ENCODE results near the gene PIEZO1. TPM values are rescaled to one million over a fixed set of nuclear protein-coding genes. Genes with fewer than 3 reads are reported as not detected.

Gene PIEZO1
- total and polyA plus RNA-seq, 9 of the 15 experiments (the other 6 are each of a cell fraction or from before 2014, with no cell fraction given) = 3.6 to 432 (median 131) TPM

DNA sequence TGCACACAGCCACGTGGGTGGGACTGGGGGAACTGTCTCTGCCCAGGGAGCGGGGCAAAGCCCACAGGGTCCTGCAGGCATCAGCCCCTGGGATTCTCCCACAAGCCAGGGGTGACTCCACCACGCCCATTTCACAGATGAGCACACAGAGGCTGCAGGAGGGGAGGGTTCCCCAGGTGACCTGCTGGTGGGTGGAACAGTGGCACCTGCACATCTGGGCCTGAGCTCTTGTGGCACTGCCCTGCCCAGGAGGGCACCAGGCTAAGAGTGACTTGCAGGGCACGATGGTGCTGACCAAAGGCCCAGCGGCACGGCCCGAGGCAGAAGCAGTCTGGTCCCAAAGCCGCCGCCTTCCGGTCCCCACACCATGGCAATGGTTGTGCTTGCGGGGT is 23.9 kb downstream of the PIEZO1 start (continued):
- TF ChIP-seq XRCC5 (IDR thresholded peaks at IDR 0.05; ENCODE audit: low read depth, low read length) = 0 out of 2 replicates have a peak, but pooled peaks have one; percentile 38
- no peak for TF ChIP-seq GABPA (tag; conservative IDR thresholded peaks at IDR 0.05; ENCODE audit: low read depth)
- TF ChIP-seq PHB2 (IDR thresholded peaks at IDR 0.05; ENCODE audit: low read depth) = no peak
- TF ChIP-seq, protein P1, sequence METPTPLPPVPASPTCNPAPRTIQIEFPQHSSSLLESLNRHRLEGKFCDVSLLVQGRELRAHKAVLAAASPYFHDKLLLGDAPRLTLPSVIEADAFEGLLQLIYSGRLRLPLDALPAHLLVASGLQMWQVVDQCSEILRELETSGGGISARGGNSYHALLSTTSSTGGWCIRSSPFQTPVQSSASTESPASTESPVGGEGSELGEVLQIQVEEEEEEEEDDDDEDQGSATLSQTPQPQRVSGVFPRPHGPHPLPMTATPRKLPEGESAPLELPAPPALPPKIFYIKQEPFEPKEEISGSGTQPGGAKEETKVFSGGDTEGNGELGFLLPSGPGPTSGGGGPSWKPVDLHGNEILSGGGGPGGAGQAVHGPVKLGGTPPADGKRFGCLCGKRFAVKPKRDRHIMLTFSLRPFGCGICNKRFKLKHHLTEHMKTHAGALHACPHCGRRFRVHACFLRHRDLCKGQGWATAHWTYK (CRISPR knock-in tag; IDR thresholded peaks at IDR 0.05) = no peak
- TF ChIP-seq SP2 (IDR thresholded peaks at IDR 0.05; ENCODE audit: extremely low read depth, low read depth, low read length, poor library complexity, severe bottlenecking) = no peak
- TF ChIP-seq ZNF583 (CRISPR knock-in tag; IDR thresholded peaks at IDR 0.05) = no peak
- TF ChIP-seq SMARCA5 (IDR thresholded peaks at IDR 0.05) = peak; percentile 75
- TF ChIP-seq PTBP1 (IDR thresholded peaks at IDR 0.05; ENCODE audit: low read depth, low read length) = 0 out of 2 replicates have a peak, but pooled peaks have one; percentile 37
- no peak for TF ChIP-seq MCM2 (IDR thresholded peaks at IDR 0.05; ENCODE audit: low read depth)
- no peak for TF ChIP-seq BRCA1 (IDR thresholded peaks at IDR 0.05)
- TF ChIP-seq BRCA1 (CRISPR knock-in tag; IDR thresholded peaks at IDR 0.05) = no peak
- TF ChIP-seq, protein P2, sequence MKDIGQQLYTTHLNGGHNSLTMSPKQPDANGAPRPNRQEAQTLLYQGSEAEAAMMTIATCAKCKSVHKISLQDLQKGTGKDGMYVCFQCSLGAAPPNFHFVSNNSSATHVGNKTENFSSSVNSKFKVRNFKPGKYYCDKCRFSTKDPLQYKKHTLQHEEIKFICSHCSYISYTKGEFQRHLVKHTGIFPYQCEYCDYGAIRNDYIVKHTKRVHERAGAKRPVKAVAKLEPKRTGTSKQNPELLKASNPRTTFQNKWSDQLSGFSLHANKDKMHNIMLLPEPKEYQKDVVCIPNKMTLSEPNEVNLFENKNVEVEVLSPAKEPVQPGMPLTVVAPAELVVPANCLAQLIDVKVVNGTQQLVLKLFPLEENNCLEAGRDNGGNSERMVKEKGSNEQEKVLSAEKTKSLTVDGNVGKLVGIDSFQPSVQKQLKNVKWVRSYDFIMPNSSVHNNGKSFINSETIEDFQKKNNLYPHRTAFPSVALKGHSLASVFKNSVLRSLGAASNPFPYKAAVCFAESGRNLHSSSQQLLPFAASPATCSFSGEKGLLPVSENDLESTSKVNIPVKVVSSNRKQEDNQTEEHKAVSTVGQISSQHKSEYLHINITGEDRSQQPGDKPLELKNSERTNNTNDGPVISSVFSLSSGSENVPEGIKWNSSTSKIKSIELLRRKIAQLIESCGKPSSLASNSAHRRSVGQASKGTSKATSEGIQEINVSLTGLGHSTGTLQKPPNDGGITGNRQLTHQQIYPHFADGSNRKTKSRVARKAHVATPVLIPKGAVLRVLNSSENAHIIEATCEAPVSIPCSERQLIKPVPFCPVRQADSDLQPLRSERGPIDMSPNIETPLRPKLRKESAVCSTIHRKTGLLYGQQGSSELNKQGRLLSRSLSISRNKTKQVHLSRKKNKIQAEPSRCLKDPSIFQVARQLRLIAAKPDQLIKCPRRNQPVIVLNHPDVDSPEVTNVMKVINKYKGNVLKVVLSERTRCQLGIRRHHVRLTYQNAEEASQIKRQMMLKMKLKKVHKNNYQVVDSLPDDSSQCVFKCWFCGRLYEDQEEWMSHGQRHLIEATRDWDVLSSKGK (CRISPR knock-in tag; IDR thresholded peaks at IDR 0.05) = no peak
- no peak for TF ChIP-seq WHSC1 (IDR thresholded peaks at IDR 0.05; ENCODE audit: low read length)
- peak; percentile 55 to 76; a peak in 3 of 4 replicates for TF ChIP-seq KDM1A (IDR thresholded peaks at IDR 0.05)
- peak; percentile 91 for TF ChIP-seq BCOR (IDR thresholded peaks at IDR 0.05)
- TF ChIP-seq ZNF239 (CRISPR knock-in tag; IDR thresholded peaks at IDR 0.05) = no peak
- no peak for TF ChIP-seq PKNOX1 (IDR thresholded peaks at IDR 0.05)
- TF ChIP-seq BDP1 (IDR thresholded peaks at IDR 0.05; ENCODE audit: insufficient read depth, insufficient read length) = no peak
- TF ChIP-seq HDAC2 (IDR thresholded peaks at IDR 0.05) = peak; percentile 66
- no peak for TF ChIP-seq EP400 (IDR thresholded peaks at IDR 0.05)
- TF ChIP-seq ZBTB7A (IDR thresholded peaks at IDR 0.05; ENCODE audit: borderline replicate concordance, control insufficient read depth, low read depth, low read length) = no peak
- TF ChIP-seq CBFB (CRISPR knock-in tag; IDR thresholded peaks at IDR 0.05) = no peak
- TF ChIP-seq NFYB (IDR thresholded peaks at IDR 0.05; ENCODE audit: extremely low read depth, insufficient read length) = no peak
- TF ChIP-seq, protein P3, sequence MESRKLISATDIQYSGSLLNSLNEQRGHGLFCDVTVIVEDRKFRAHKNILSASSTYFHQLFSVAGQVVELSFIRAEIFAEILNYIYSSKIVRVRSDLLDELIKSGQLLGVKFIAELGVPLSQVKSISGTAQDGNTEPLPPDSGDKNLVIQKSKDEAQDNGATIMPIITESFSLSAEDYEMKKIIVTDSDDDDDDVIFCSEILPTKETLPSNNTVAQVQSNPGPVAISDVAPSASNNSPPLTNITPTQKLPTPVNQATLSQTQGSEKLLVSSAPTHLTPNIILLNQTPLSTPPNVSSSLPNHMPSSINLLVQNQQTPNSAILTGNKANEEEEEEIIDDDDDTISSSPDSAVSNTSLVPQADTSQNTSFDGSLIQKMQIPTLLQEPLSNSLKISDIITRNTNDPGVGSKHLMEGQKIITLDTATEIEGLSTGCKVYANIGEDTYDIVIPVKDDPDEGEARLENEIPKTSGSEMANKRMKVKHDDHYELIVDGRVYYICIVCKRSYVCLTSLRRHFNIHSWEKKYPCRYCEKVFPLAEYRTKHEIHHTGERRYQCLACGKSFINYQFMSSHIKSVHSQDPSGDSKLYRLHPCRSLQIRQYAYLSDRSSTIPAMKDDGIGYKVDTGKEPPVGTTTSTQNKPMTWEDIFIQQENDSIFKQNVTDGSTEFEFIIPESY (CRISPR knock-in tag; IDR thresholded peaks at IDR 0.05) = peak; percentile 93
